Osteocyte (in vitro differentiated cells): ENCODE results near the gene ODAD2. TPM values are rescaled to one million over a fixed set of nuclear protein-coding genes. Genes with fewer than 3 reads are reported as not detected.
"Not testable (repeated sequence)": the region's sequence is repeated elsewhere in the genome, so short reads cannot be mapped to it uniquely, and the experiment has no call there.

Source experiments
- DNase-seq: peaks from one replicate; pipeline ENCODE4 v3.0.0; 2021; ENCODE audit warnings: mixed read lengths; ENCODE audit not compliant: unreplicated experiment; ENCODE audit errors: extremely low spot score
- H3K27ac Mint-ChIP-seq: one replicate; pipeline ENCODE4 v1.8.0; 2021; ENCODE audit warnings: mild to moderate bottlenecking, mixed read lengths; ENCODE audit not compliant: unreplicated experiment
- H3K27me3 Mint-ChIP-seq: one replicate; pipeline ENCODE4 v1.8.0; 2021; ENCODE audit warnings: mixed read lengths; ENCODE audit not compliant: unreplicated experiment
- H3K36me3 Mint-ChIP-seq: one replicate; pipeline ENCODE4 v1.8.0; 2021; ENCODE audit warnings: mixed read lengths; ENCODE audit not compliant: unreplicated experiment
- H3K4me1 Mint-ChIP-seq: one replicate; pipeline ENCODE4 v1.8.0; 2021; ENCODE audit warnings: mixed read lengths; ENCODE audit not compliant: unreplicated experiment
- H3K4me3 Mint-ChIP-seq: one replicate; pipeline ENCODE4 v1.8.0; 2021; ENCODE audit warnings: mild to moderate bottlenecking, moderate library complexity, mixed read lengths; ENCODE audit not compliant: unreplicated experiment
- H3K9me3 Mint-ChIP-seq: one replicate; pipeline ENCODE4 v1.8.0; 2021; ENCODE audit warnings: mixed read lengths; ENCODE audit not compliant: unreplicated experiment
- total RNA-seq: library from RNA; stranded (reverse); gene quantifications from 2 replicates; pipeline ENCODE4 v1.2.1, GENCODE V29; 2021
- TF ChIP-seq, protein P1 (sequence below): fragments of 200-600 bp; sonication (generic); IDR thresholded peaks from 2 replicates; pipeline ENCODE4 v1.5.0; 2021; ENCODE audit warnings: antibody characterized with exemption, mild to moderate bottlenecking, moderate library complexity

ODAD2 gene
- total RNA-seq, 1 donor from 2014 or later: 4.3 TPM

DNA sequence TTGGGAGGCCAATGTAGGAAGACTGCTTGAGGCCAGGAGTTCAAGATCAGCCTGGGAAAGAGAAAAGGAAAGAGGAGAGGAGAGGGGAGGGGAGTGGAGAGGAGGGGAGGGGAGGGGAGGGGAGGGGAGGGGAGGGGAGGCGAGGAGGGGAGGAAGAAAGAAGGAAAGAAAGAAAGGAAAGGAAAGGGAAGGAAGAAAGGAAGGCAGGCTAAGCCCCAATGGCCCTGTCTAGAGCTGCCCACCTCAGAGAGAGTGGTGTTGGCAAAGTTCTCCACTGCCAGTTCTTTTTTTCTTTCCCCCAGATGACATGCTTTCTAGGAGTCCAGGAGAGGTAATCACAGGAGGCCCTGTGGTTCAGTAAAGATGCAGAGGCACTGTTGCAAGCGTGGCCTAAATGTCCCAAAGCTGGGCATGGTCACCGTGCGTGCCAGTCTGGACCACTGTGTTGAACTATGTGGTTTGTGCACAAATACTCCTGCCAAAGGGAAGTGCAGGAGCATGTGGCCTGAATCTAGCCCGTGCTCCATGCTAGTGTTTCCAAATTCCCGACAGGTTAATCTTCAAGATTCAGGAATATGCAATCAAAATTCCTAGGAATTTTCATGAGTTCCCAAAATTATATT, 39.7 kb downstream of the ODAD2 start:
- Mint-ChIP-seq H3K4me1 (peaks cover 18% of the 10 kb centered on the region), H3K27me3 (no peaks in the 10 kb centered on the region), H3K36me3 (no peaks in the 10 kb centered on the region), H3K4me3 (no peak overlapping the region), H3K27ac (peak overlapping the region; percentile 78), H3K9me3 (no peaks in the 10 kb centered on the region)
- TF ChIP-seq, protein P1, sequence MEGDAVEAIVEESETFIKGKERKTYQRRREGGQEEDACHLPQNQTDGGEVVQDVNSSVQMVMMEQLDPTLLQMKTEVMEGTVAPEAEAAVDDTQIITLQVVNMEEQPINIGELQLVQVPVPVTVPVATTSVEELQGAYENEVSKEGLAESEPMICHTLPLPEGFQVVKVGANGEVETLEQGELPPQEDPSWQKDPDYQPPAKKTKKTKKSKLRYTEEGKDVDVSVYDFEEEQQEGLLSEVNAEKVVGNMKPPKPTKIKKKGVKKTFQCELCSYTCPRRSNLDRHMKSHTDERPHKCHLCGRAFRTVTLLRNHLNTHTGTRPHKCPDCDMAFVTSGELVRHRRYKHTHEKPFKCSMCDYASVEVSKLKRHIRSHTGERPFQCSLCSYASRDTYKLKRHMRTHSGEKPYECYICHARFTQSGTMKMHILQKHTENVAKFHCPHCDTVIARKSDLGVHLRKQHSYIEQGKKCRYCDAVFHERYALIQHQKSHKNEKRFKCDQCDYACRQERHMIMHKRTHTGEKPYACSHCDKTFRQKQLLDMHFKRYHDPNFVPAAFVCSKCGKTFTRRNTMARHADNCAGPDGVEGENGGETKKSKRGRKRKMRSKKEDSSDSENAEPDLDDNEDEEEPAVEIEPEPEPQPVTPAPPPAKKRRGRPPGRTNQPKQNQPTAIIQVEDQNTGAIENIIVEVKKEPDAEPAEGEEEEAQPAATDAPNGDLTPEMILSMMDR: no peak
- DNase-seq: no peak

GRCh38 chr10:27958383-27958782, 40.5 kb downstream of the ODAD2 start:
- H3K4me3 Mint-ChIP-seq, H3K9me3 Mint-ChIP-seq, H3K36me3 Mint-ChIP-seq, H3K27me3 Mint-ChIP-seq, DNase-seq: not testable (repeated sequence)
- peak overlapping the region; percentile 78 for H3K27ac Mint-ChIP-seq
- peaks cover 18% of the 10 kb centered on the region for H3K4me1 Mint-ChIP-seq

- Mint-ChIP-seq H3K4me3 (no peak overlapping the region), H3K27ac (no peak overlapping the region), H3K4me1 (peaks cover 31% of the 10 kb centered on the region), H3K9me3 (no peaks in the 10 kb centered on the region), H3K36me3 (peaks cover 3% of the 10 kb centered on the region), H3K27me3 (no peaks in the 10 kb centered on the region)
- DNase-seq: no peak
- TF ChIP-seq, protein P1: no peak
These were observed 48.7 kb downstream of the ODAD2 start for GRCh38 chr10:27950242-27950564.

GRCh38 chr10:27949528-27950241, 49.2 kb downstream of the ODAD2 start:
- Mint-ChIP-seq H3K27me3 (no peaks in the 10 kb centered on the region), H3K36me3 (peaks cover 6% of the 10 kb centered on the region), H3K4me1 (peaks cover 31% of the 10 kb centered on the region), H3K9me3 (no peaks in the 10 kb centered on the region), H3K4me3 (no peak overlapping the region), H3K27ac (peak overlapping the region; percentile 45)
- DNase-seq: no peak
- TF ChIP-seq, protein P1: no peak

GRCh38 chr10:27948186-27948585, 50.7 kb downstream of the ODAD2 start:
- no peak for DNase-seq
- no peak overlapping the region for H3K4me3 Mint-ChIP-seq
- peak overlapping the region; percentile 5 for H3K27ac Mint-ChIP-seq
- H3K27me3 Mint-ChIP-seq: no peaks in the 10 kb centered on the region
- no peaks in the 10 kb centered on the region for H3K9me3 Mint-ChIP-seq
- H3K36me3 Mint-ChIP-seq: peaks cover 6% of the 10 kb centered on the region
- TF ChIP-seq, protein P1: no peak
- H3K4me1 Mint-ChIP-seq: peaks cover 31% of the 10 kb centered on the region
